IMR-90 (cell line): ENCODE measurements around the gene AOPEP. TPM values are rescaled to one million over a fixed set of nuclear protein-coding genes. Genes with fewer than 3 reads are reported as not detected.

Source experiments
- ATAC-seq: fragments of 200-7000 bp; cut with Tn5 transposase; 2 replicates; pipeline ENCODE4 v1.9.1; 2020; ENCODE audit warnings: low read depth, mild to moderate bottlenecking, moderate library complexity
- BruUV-seq: library from RNA; stranded (reverse); fragments of 400-500 nt; replicated peaks from 2 replicates; lab custom pipeline; 2021; lab: Mats Ljungman, UMichigan
- CTCF ChIA-PET: fragments of 300-600 bp; formaldehyde crosslinking; extraction: SDS; loops from one replicate; lab custom pipeline; 2021; ENCODE audit warnings: antibody characterized with exemption; lab: Yijun Ruan, JAX
- POLR2A ChIA-PET: fragments of 300-600 bp; sonication (Branson Sonifier 250); formaldehyde crosslinking; loops from one replicate; lab custom pipeline; 2022; ENCODE audit warnings: antibody characterized with exemption; ENCODE audit not compliant: unreplicated experiment; lab: Charles Lee
- DNase-seq: peaks from one replicate; pipeline ENCODE4 v3.0.0; 2013
- H2AFZ ChIP-seq: replicated peaks from 2 replicates; pipeline ENCODE3; 2013; ENCODE audit warnings: low read length, mild to moderate bottlenecking; ENCODE audit not compliant: poor library complexity
- H2AK5ac ChIP-seq: 2 replicates; pipeline ENCODE4 v1.6.1; 2013; ENCODE audit warnings: low read depth, low read length, inconsistent platforms
- H2AK9ac ChIP-seq: replicated peaks from 2 replicates; pipeline ENCODE3; 2013; ENCODE audit warnings: mild to moderate bottlenecking, low read depth, low read length, moderate library complexity; ENCODE audit not compliant: poor library complexity
- H2BK120ac ChIP-seq: 2 replicates; pipeline ENCODE4 v1.6.1; 2013; ENCODE audit warnings: low read depth, low read length, inconsistent platforms
- H2BK15ac ChIP-seq: 3 replicates; pipeline ENCODE4 v1.6.1; 2013; ENCODE audit warnings: low read depth, low read length, inconsistent platforms
- H2BK20ac ChIP-seq: 2 replicates; pipeline ENCODE4 v1.6.1; 2013; ENCODE audit warnings: low read depth, mild to moderate bottlenecking, inconsistent platforms, low read length, moderate library complexity
- H2BK5ac ChIP-seq: 2 replicates; pipeline ENCODE4 v1.6.1; 2013; ENCODE audit warnings: mild to moderate bottlenecking, low read depth, low read length, inconsistent platforms; ENCODE audit not compliant: poor library complexity, severe bottlenecking
- H3K14ac ChIP-seq: replicated peaks from 2 replicates; pipeline ENCODE4 v1.6.1; 2013; ENCODE audit warnings: low read depth, low read length, inconsistent platforms
- H3K18ac ChIP-seq: 2 replicates; pipeline ENCODE4 v1.6.1; 2013; ENCODE audit warnings: low read depth, low read length, control low read depth
- H3K23ac ChIP-seq: 2 replicates; pipeline ENCODE4 v1.6.1; 2013; ENCODE audit warnings: low read depth, low read length, inconsistent platforms
- H3K27ac ChIP-seq: 2 replicates; pipeline ENCODE4 v1.5.1; 2013; ENCODE audit warnings: mild to moderate bottlenecking, control low read depth, low read length; ENCODE audit not compliant: insufficient read depth
- H3K27me3 ChIP-seq: 2 replicates; pipeline ENCODE4 v1.6.1; 2013; ENCODE audit warnings: low read length; ENCODE audit not compliant: control insufficient read depth, insufficient read depth
- H3K36me3 ChIP-seq: 2 replicates; pipeline ENCODE4 v1.6.1; 2013; ENCODE audit warnings: low read length, mixed read lengths; ENCODE audit not compliant: control insufficient read depth, insufficient read depth
- H3K4ac ChIP-seq: 2 replicates; pipeline ENCODE4 v1.6.1; 2013; ENCODE audit warnings: low read depth, low read length, inconsistent platforms
- H3K4me1 ChIP-seq: 2 replicates; pipeline ENCODE4 v1.6.1; 2013; ENCODE audit warnings: low read length, mixed read lengths; ENCODE audit not compliant: control insufficient read depth, insufficient read depth
- H3K4me2 ChIP-seq: 2 replicates; pipeline ENCODE4 v1.6.1; 2013; ENCODE audit warnings: low read depth, mild to moderate bottlenecking, control low read depth, low read length, moderate library complexity
- H3K4me3 ChIP-seq: 2 replicates; pipeline ENCODE4 v1.5.1; 2013; ENCODE audit warnings: low read depth, mild to moderate bottlenecking, control low read depth, low read length, moderate library complexity; ENCODE audit not compliant: insufficient read depth
- H3K56ac ChIP-seq: 2 replicates; pipeline ENCODE4 v1.6.1; 2013; ENCODE audit warnings: low read length, inconsistent platforms; ENCODE audit not compliant: insufficient read depth; ENCODE audit errors: extremely low read depth
- H3K79me1 ChIP-seq, 2 experiments: 2 replicates each; pipeline ENCODE4 v1.6.1; 2013; ENCODE audit warnings: low read length in 2 of 2, inconsistent platforms in 1 of 2, low read depth in 1 of 2
- H3K9ac ChIP-seq: 2 replicates; pipeline ENCODE4 v1.6.1; 2013; ENCODE audit warnings: low read depth, low read length, control low read depth
- H3K9me1 ChIP-seq: 2 replicates; pipeline ENCODE4 v1.6.1; 2013; ENCODE audit warnings: low read length, inconsistent platforms; ENCODE audit not compliant: insufficient read depth
- H3K9me3 ChIP-seq: 2 replicates; pipeline ENCODE4 v1.6.1; 2013; ENCODE audit warnings: low read length; ENCODE audit not compliant: control insufficient read depth, insufficient read depth
- H4K20me1 ChIP-seq: 2 replicates; pipeline ENCODE4 v1.6.1; 2013; ENCODE audit warnings: low read length, inconsistent platforms; ENCODE audit not compliant: insufficient read depth
- H4K5ac ChIP-seq: 2 replicates; pipeline ENCODE4 v1.6.1; 2013; ENCODE audit warnings: mild to moderate bottlenecking, low read depth, low read length, control low read depth
- H4K8ac ChIP-seq, 2 experiments: 2 replicates each; pipeline ENCODE4 v1.6.1; 2013; ENCODE audit warnings: low read depth in 2 of 2, low read length in 2 of 2, control low read depth in 1 of 2, inconsistent platforms in 1 of 2
- H4K91ac ChIP-seq: 2 replicates; pipeline ENCODE4 v1.6.1; 2013; ENCODE audit warnings: low read depth, low read length, inconsistent platforms; ENCODE audit not compliant: insufficient read depth
- BHLHE40 ChIP-seq: fragments of 150-350 bp; IDR thresholded peaks from 2 replicates; pipeline ENCODE4 v1.6.1; 2016; ENCODE audit warnings: mild to moderate bottlenecking, low read depth, low read length
- CEBPB ChIP-seq: IDR thresholded peaks from 2 replicates; pipeline ENCODE4 v1.6.1; 2012; ENCODE audit warnings: low read depth, low read length, improper control_type of control experiment
- ELK1 ChIP-seq: fragments of 150-350 bp; IDR thresholded peaks from 2 replicates; pipeline ENCODE4 v1.6.1; 2016; ENCODE audit warnings: low read depth, mild to moderate bottlenecking, low read length, moderate library complexity, borderline replicate concordance
- MAZ ChIP-seq: IDR thresholded peaks from 2 replicates; pipeline ENCODE4 v1.6.1; 2012; ENCODE audit warnings: low read depth, mild to moderate bottlenecking, low read length, improper control_type of control experiment, moderate library complexity, borderline replicate concordance
- NFE2L2 ChIP-seq: fragments of 150-350 bp; IDR thresholded peaks from 2 replicates; pipeline ENCODE4 v1.6.1; 2016; ENCODE audit warnings: low read depth, mild to moderate bottlenecking, low read length
- RCOR1 ChIP-seq: IDR thresholded peaks from 2 replicates; pipeline ENCODE4 v1.6.1; 2012; ENCODE audit warnings: mild to moderate bottlenecking, low read length, improper control_type of control experiment; ENCODE audit not compliant: insufficient replicate concordance
- RFX5 ChIP-seq: IDR thresholded peaks from 2 replicates; pipeline ENCODE4 v1.8.0; 2012; ENCODE audit warnings: low read depth, mild to moderate bottlenecking, low read length, moderate library complexity
- SMC3 ChIP-seq: fragments of 150-350 bp; IDR thresholded peaks from 2 replicates; pipeline ENCODE4 v1.6.1; 2016; ENCODE audit warnings: low read depth, mild to moderate bottlenecking, antibody characterized with exemption, low read length, moderate library complexity
- WGBS, 2 experiments: methylation state at CpG; one replicate each; pipeline versions ENCODE4 v1.1.5 to v1.1.7; 2013; ENCODE audit warnings: missing lambda C conversion rate in 2 of 2; ENCODE audit not compliant: insufficient read length in 1 of 2; ENCODE audit errors: extremely low coverage in 2 of 2; 5-methylcytosine and 5-hydroxymethylcytosine counted together
- dilution Hi-C: fragments of 300-500 bp; cut with HindIII; formaldehyde crosslinking; loops from one replicate; pipeline ENCODE4 v1.14.3; 2018; ENCODE audit warnings: low sequenced_read_pairs; ENCODE audit not compliant: unreplicated experiment
- in situ Hi-C: fragments of 300-500 bp; cut with MboI; formaldehyde crosslinking; loops from 3 replicates; pipeline ENCODE4 v1.14.3; 2019; ENCODE audit warnings: low sequenced_read_pairs, inconsistent platforms, mixed read lengths
- intact Hi-C: fragments of 100-400 bp; cut with micrococcal nuclease; formaldehyde crosslinking; loops from 2 replicates; pipeline ENCODE4 v1.10.0; 2022
- polyA plus RNA-seq, 3 experiments: library from polyadenylated mRNA; depleted of rRNA; stranded (reverse); fragments of >200 nt; gene quantifications; 2 replicates each; pipeline ENCODE4 v1.2.3, GENCODE V29; 2012; ENCODE audit warnings: low replicate concordance in 1 of 3
- total RNA-seq: library from RNA; depleted of rRNA; stranded (reverse); fragments of >200 nt; gene quantifications from 2 replicates; pipeline ENCODE4 v1.2.3, GENCODE V29; 2012

The AOPEP gene
- total and polyA plus RNA-seq, 2 of the 4 experiments (the other 2 are of a cell fraction) = 34.9 to 38.7 TPM

- H4K91ac ChIP-seq = no peak overlapping the region
- H2BK15ac ChIP-seq = no peak overlapping the region
- ChIA-PET POLR2A (no interaction called here), CTCF (interaction anchor here (1.2 kb wide), 1 partner anchor 9 kb away, joined by 3 read pairs; no protein-coding TSS in a partner anchor)
- H3K56ac ChIP-seq = no peak overlapping the region
- peaks cover 3% of the 10 kb centered on the region for H3K36me3 ChIP-seq
- H3K27ac ChIP-seq = no peak overlapping the region
- H3K9me3 ChIP-seq = no peaks in the 10 kb centered on the region
- no peak overlapping the region for H3K9ac ChIP-seq
- no peaks in the 10 kb centered on the region for H3K4me1 ChIP-seq
- no peak overlapping the region for H2AK5ac ChIP-seq
- H4K20me1 ChIP-seq = no peaks in the 10 kb centered on the region
- no CpG with 5 or more reads among the region's 4 CpGs for WGBS, 2 experiments
- no peak overlapping the region for H3K14ac ChIP-seq
- peaks cover 7 to 16% of the 10 kb centered on the region in 2 experiments for H3K79me1 ChIP-seq
- TF ChIP-seq RCOR1 = no peak
- no peak for TF ChIP-seq MAZ
- TF ChIP-seq NFE2L2 = no peak
- TF ChIP-seq ELK1 = no peak
- TF ChIP-seq BHLHE40 = no peak
- TF ChIP-seq RFX5 = no peak
- no peak for TF ChIP-seq SMC3
- TF ChIP-seq CEBPB = no peak
- no peaks in the 10 kb centered on the region for H3K27me3 ChIP-seq
- intact Hi-C loops = no loop called here
- no peak for ATAC-seq
- no peak overlapping the region for H3K4me3 ChIP-seq
- dilution Hi-C loops = no loop called here
- no peak overlapping the region for H2AFZ ChIP-seq
- H2AK9ac ChIP-seq = no peak overlapping the region
- H3K4ac ChIP-seq = no peak overlapping the region
- H3K9me1 ChIP-seq = no peaks in the 10 kb centered on the region
- DNase-seq = no peak
- no peak overlapping the region for H2BK120ac ChIP-seq
- no peak overlapping the region for H4K8ac ChIP-seq
- no peak overlapping the region for H3K23ac ChIP-seq
- no peak overlapping the region for H3K4me2 ChIP-seq
- H2BK20ac ChIP-seq = no peak overlapping the region
- no peak overlapping the region for H3K18ac ChIP-seq
- no peak overlapping the region for H2BK5ac ChIP-seq
- no TSS peak for BruUV-seq
- in situ Hi-C loops = no loop called here
- H4K5ac ChIP-seq = no peak overlapping the region
These were observed 7.7 kb downstream of the AOPEP start for GRCh38 chr9:94734054-94734754.
